HG02840 (cell line): ENCODE results near the gene AKR1B15.
"Not testable (repeated sequence)": the region's sequence is repeated elsewhere in the genome, so short reads cannot be mapped to it uniquely, and the experiment has no call there.

Experiments used
- ATAC-seq: cut with Tn5 transposase; IDR thresholded peaks from one replicate; pipeline ENCODE4 v1.9.1; 2021; ENCODE audit warnings: mild to moderate bottlenecking, moderate library complexity, moderate number of reproducible peaks; ENCODE audit not compliant: unreplicated experiment, low FRiP score

AKR1B15 gene

DNA sequence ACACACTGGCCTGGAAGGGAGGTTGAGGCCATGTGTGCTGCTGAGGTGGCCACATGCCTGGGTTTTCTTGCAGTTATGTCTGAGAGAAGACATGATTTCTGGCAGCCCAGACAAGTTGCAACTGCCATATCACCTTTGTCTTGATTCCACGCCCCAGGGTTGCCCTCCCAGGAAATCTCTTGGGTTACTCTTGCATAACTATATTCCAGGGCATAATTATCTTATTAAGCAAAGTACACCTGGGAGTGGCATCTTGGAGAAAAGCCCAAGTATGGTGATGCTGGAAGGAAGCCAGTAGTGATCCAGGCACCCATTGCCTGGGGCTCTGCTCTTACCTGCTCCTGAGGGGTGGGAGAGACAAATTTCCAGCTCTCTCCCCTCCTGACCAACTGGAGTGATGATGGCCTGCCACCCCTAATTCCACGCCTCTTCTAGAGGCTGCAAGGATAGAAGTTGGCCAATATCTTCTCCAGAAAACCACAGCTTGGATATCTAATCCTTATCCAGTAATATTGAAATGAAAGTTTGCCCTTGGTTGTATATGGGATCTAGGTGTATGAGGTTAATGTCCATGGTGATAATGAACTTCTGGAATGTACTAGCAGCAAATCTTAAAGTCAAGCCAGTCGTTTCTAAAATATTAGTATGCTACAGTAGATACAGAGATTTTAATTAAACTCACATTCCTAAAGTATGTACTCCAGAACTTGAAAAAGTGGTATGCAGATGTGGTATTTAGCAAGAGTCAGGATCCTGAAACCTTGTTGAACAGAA is 16.5 kb upstream of the AKR1B15 start:
- ATAC-seq, result no peak

DNA sequence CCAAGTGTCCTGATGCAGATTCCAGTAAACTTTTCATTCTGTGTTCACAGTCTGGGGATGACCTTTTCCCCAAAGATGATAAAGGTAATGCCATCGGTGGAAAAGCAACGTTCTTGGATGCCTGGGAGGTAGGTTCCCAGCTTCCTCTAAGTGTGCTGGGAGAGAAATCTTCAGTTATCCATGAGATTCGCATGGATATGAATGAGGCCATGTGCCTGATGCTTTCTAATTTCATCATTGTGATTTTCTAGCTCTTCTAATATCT is 16.0 kb upstream of the AKR1B15 start:
- no peak for ATAC-seq

DNA sequence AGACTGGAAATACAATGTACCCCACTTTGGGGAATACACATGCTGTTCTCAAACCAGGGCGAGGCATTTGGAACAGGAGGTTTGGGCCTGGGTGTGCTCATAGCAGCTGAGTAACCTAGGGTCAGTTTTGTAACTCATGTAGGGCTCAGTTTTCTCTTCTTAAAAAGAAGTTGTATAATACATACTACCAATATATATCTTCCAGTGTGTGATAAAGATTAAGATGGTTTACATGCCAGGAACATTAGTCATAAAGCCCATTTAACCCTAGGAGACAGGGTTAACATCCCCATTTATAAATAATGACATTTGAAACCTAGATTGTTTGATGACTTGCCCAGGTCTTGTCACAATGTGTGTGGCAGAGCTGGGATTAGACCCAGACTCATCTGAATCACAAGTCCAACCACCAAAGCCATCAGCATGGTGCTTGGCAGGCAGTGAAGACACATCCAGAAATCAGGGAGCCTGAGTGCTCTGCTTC is 15.6 kb upstream of the AKR1B15 start:
- ATAC-seq, result no peak

DNA sequence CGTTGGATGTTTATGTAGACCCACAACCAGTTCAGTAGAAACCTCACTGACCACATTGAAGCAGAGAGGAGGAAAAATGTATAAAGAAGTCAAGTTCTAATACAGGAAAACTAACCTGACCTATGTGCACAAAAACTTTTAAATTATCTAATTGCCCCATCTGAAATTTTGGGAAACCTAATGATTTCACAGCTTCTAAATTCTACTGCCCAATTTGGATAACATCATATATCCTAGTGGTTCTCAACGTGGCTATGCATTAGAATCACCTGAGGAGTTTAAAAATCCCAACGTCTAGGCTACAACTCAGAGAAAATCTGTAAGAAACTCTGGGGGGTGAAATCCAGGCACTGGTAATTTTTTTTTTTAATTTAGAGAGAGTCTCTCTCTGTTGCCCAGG is 14.3 kb upstream of the AKR1B15 start:
- no peak for ATAC-seq

DNA sequence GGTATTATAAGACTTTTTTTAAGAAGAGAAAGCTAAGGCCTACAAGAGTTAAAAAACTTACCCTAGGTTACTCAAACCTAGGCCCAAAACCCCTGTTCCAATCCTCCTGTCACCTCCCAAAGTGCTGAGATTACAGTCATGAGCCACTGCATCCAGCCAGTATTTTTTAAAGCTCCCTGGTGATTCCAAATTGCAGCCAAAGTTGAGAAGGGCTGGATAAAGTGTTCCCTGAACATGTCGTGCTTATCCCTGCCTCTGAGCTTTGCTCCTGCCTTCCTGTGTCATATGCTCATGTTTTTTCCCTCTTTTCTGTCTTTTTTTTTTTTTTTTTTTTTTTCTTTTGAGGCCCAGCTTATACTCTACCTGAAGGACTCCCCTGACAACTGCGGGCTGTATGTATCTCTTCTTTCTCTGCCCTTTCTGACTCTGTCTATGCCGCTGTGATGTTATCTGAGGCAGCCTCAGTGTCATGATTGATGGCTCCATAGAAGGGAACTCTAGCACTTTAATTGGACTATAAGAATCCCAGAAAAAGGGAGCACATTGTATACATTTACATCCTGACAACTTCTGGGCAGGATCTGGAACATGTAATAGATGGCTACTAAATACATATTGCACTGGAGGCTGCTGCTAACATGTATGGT is 13.5 kb upstream of the AKR1B15 start:
- ATAC-seq, result no peak

DNA sequence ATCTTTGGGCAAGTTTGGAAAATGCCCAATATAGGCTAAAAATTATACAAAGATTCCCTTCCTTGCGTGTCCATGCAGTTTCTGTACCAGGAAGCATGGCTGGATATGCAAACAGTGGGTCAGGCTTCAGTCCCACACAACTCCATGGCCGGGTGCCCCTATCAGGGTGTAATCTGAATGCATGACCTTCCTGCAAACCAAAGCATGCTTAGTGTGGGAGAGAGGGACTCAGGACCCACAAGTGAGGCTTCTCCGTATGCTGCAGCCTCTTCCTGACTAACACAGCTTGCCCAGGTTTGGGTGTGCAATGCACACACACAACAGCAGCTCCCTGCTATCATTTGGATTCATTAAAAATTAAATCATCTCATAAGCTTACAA is 13.0 kb upstream of the AKR1B15 start:
- no peak for ATAC-seq

DNA sequence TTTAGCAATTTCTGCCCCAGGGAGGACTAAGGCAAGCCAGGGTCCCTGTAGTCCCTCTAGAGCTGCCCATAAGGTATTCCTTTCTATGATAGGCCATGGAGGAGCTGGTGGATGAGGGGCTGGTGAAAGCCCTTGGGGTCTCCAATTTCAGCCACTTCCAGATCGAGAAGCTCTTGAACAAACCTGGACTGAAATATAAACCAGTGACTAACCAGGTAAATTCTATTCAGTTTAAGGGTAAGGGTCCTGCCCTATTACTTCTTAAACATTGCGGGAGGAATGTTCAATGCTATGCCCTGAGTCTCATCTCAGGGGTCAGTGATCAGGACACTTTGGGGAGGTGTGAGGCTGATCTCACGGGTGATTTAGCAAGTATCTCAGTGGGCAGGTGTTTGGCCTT is 12.4 kb upstream of the AKR1B15 start:
- ATAC-seq, result not testable (repeated sequence)

DNA sequence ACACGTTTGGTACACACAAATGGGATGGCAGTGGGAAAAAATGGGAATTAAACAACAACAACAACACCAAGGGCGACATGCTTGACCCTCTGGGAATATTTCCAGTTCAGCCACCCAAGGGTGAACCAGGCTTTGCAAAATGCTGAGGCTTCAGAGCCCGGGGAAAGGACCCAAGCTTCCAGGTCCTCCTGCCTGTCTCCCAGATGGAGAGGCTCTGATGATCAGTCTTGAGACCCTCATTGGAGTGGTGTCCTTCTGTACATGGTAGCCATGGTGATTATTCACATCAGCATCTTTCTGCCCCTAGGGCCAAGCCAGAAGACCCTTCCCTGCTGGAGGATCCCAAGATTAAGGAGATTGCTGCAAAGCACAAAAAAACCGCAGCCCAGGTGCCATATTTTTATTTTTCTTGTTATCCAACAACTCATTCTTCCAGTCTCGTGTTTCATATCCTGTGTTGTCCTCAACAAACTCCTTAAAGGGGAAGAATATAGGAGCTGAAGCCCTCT is 11.6 kb upstream of the AKR1B15 start:
- not testable (repeated sequence) for ATAC-seq

DNA sequence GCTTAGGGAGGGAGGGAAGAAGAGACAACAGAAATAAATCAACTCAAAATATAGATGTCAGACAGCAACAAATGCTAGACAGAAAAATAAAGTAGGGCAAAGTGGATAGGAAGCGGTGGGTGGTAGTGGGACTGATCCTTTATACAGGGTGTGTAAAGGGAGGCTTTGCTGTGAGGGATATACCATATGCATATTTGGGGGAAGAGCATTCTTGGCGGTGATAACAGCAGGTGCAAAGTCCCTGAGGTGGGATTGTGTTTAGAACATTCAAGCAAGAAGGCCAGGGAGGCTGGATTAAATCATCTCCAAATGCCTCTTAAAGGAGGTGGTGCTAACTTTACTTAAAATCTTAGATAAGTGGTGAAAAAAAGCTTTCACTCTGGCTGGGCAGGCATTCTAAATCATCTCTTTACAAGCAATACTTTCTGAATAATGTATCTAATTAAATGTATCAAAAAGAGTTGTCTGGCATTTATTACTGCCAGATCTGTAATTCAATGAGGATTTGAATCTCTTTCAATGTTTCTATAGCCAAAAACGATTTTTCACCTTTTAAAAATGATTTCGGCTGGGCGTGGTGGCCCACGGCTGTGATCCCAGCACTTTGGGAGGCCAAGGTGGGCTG is 9.4 kb upstream of the AKR1B15 start:
- ATAC-seq, result no peak

DNA sequence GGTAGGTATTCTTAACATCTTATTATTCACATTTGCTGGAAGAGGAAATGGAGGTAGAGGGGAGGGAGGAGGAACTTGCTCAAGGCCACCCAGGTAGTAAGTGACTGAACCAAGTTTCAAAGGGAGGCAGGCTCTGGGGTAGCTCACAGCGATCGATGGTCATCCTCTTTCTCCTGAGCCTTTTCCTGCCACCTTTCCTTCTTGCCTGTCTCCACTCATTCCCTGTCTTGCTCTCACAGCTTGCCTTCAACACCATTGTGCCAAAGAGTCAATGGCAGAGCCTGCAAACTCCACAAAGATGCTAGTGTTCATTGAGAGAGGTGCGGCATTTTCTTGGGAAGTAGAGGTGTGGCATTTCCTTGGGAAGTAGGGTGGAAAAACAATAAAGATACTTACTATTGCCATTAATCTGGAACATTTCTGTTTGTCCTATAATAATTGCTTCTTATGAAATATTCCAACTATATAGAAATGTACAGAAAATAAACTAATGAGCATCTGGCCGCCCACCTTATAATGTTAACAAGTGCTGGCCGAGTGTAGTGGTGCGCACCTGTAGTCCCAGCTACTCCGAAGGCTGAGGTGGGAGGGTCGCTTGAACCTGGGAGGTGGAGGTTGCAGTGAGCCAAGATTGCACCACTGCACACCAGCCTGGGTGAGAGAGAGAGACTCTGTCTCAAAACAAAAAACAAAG is 7.3 kb upstream of the AKR1B15 start:
- not testable (repeated sequence) for ATAC-seq

DNA sequence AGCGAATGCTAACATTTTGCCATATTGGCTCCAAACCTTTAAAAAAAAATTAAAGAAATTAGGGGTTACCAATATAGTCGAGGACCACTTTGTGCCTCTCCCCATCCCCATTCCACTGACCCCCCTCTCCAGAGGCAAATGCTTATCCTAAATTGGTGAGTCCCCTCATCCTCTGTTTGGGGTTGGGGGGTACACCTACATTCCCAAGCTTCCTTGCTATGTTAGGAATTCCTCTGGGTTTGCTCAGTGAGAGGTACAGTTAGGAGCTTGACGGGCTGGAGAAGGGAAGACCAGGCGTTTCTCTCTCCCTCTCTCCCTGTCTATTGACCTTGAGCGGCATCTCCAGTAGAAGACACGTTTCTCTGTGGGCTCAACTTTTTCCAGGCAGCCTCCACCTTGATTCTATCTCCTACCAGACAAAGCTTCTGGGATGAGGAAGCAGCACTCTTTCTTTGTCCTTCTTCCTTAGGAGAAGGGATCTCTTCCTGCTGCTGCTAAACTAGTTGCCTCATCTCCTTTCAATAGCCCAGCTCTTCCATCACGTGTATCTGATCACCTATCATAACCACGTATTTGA is 6.6 kb upstream of the AKR1B15 start:
- no peak for ATAC-seq

DNA sequence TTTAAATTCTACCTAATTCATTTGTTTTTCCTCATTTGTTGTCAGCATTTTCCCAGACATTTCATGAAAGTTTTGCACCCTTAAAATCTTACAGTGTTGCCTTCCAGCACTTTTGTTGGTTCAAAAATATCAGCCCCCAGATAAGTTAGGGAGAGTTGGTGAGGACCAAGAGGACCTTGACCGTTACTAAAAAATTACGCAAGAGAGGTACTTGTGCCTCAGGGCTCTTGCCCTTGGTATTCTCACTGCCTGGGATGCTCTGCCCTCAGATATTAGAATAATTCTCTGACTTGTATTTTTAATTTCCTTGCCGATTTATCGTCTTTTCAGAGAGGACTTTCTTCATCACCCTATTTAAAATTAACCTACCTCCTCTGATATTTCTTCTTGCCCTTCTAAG is 3.5 kb upstream of the AKR1B15 start:
- ATAC-seq, result no peak

DNA sequence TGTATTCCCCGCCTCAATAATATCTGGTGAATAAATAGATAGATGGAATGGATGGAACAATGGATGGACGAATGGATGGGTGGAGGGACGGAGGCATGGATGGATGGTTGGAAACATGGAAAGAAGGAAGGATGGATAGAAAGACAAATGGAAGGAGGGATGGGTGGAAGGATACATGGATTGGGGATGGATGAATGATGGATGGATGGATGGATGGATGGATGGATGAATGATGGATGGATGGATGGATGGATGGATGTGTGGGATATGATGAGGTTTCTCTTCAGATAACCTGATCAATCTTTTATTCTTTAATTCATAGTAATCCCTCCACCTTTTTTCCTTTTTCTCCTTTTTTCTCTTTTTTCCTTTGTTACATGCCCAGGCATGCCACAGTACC is 3.0 kb upstream of the AKR1B15 start:
- ATAC-seq, result no peak

DNA sequence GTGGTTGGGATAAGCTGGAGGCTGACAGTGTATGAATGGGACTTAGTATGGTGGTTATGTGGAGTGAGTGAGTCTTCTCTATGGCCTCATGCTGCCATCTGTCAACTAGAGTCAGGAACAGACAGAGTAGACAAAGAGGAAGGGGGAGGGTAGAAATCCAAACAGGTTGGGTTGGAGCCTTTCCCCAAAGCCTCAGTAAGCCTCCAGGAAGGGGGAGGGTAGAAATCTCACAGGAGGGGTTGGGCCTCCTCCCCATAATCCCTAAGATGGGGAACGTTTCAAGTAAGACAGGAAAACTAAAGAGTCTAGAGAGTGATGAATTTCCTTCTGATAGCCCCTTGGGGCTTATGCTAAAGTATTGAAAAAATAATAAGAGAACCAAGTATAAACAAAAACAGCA is 2.0 kb upstream of the AKR1B15 start:
- no peak for ATAC-seq

DNA sequence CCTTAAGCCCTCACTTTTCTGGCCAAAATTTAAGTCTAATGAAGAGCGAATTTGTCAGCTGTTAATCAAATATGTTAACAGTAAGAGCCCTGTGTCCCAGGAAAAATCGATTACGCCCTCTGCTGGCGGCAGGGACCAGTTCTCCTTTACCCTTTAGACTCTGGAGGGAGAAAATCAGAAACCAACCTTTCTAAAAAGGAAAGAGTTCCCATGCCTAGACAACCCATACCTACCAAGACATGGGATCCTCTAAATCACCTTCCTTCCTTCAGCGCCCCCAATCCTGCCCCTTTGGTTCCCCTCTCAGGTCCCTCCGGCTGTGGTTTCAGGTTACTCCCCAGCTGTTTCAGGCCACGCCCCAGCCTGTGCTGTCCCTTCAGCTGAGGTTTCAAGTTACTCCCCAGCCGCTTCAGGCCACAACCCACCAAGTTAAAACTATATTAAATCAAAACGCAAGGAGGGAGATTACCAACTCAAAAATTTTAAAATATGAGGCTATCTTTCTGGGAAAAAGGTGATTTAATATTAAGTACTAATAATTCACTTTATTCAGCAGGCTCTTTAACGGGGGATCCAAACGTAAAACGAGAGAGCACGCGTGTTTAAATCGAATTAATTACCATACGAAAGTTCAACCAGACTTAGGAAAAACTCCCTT is 1.4 kb upstream of the AKR1B15 start:
- peak; percentile 78 for ATAC-seq

DNA sequence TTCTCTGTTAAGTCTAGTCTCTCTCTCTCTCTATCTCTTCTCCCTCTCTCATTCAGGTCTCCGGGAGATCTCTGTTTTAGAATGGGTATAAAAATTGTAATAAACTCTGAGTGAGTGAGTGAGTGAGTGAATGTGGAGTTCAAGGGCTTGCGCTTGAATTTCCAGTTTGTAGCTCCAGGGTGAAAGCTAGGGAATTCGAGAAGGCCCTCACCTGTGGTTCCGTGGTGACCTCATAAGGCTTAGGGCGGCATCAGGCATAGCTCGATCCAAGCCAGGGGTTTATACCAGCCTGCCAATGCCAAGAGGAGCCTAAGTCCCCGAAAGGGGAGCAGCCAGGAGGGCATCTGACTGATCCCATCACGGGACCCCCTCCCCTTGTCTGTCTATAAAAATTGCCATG is 456 bp downstream of the AKR1B15 start:
- no peak for ATAC-seq

DNA sequence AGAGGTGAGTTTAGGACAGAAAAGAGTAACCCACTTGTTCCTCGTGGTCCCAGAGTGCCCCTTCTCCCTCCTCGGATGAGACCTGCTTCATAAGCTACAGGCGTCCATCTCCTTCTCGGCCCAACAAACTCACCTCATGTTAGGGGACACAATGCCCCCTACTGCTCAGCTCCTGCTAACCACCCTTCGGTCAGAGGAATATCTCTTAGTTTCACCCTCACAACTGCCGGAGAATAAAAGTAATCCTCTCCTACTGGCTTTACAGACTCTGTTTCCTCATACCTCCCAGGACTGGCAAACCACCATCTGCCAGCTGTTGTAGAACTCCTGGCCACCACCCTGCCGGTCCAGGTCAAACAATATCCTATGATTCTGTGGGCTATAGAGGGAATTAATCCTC is 3.2 kb downstream of the AKR1B15 start:
- ATAC-seq, result no peak

DNA sequence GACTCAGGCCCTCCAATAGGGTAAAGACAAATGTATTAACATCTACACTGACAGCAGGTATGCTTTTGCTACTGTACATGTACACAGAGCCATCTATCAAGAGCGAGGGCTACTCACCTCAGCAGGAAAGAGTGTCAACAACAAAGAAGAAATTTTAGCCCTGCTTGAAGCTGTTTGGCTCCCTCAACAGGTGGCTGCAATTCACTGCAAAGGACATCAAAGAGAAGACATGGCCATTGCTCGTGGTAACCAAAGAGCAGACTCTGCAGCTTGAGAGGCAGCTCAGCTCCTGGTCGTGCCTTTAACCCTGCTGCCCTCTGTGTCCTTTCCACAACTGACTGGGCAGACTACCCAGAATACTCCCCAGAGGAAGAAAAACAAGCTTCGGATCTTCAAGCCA is 5.1 kb downstream of the AKR1B15 start:
- ATAC-seq, result no peak

DNA sequence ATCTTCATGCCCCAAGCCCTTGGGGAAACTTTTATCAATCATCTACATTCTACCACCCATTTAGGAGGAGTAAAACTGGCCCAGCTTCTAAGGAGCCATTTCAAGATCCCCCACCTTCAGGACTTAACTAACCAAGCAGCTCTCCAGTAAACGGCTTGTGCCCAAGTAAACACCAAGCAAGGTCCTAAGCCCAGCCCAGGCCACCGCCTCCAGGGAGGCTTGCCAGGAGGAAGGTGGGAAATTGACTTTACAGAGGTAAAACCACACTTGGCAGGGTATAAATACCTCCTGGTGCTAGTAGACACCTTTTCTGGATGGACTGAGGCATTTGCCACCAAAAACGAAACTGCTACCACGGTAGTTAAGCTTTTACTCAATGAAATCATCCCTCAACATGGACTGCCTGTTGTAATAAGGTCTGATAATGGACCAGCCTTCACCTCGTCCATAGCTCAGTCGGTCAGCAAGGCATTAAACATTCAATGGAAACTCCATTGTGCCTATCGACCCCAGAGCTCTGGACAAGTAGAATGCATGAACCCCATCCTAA is 5.6 kb downstream of the AKR1B15 start:
- no peak for ATAC-seq

DNA sequence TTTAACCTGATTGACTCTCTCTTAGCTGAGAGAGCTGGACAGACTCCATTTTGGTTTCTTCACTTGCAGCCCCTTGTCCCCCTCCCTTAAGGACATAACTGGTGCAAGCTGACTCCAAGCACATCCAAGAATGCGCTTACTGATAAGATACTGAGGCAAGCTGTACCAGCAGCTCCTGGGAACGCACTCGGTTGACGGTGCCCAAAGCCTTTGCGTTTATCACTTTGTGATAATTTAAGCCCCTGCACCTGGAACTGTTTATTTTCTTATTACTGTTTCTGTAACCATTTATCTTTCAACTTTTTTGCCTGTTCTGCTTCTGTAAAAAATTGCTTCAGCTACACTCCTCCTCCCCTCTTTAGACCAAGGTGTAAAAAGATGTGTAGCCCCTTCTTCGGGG is 8.5 kb downstream of the AKR1B15 start:
- no peak for ATAC-seq
